HEK293 (cell line): ENCODE results near the gene GRAMD4.

Source experiments
- ATF2 ChIP-seq: fragments of 450-650 bp; formaldehyde crosslinking; IDR thresholded peaks from 2 replicates; pipeline ENCODE4 v1.5.1; 2016; ENCODE audit warnings: missing biosample characterization, missing genetic modification characterization, low read depth
- CTCF ChIP-seq: fragments of 450-650 bp; formaldehyde crosslinking; IDR thresholded peaks from 2 replicates; pipeline ENCODE4 v1.5.1; 2016; ENCODE audit warnings: missing biosample characterization, missing genetic modification characterization
- HOXD13 ChIP-seq: sonication (generic); formaldehyde crosslinking; IDR thresholded peaks from 2 replicates; pipeline ENCODE4 v1.8.0; 2022; ENCODE audit warnings: missing genetic modification reagents, borderline replicate concordance
- KLF1 ChIP-seq: fragments of 450-650 bp; formaldehyde crosslinking; IDR thresholded peaks from 2 replicates; pipeline ENCODE4 v1.5.1; 2016; ENCODE audit warnings: missing biosample characterization, missing genetic modification characterization
- YY1 ChIP-seq: fragments of 450-650 bp; formaldehyde crosslinking; IDR thresholded peaks from 2 replicates; pipeline ENCODE4 v1.5.1; 2018; ENCODE audit warnings: missing biosample characterization, missing genetic modification characterization
- ZFP41 ChIP-seq: fragments of 450-650 bp; formaldehyde crosslinking; IDR thresholded peaks from 2 replicates; pipeline ENCODE4 v1.5.1; 2016; ENCODE audit warnings: missing biosample characterization, missing genetic modification characterization, borderline replicate concordance
- ZNF121 ChIP-seq: fragments of 450-650 bp; formaldehyde crosslinking; IDR thresholded peaks from 2 replicates; pipeline ENCODE4 v1.5.1; 2016; ENCODE audit warnings: missing biosample characterization, missing genetic modification characterization
- ZNF174 ChIP-seq: fragments of 450-650 bp; formaldehyde crosslinking; IDR thresholded peaks from 2 replicates; pipeline ENCODE4 v1.5.0; 2017; ENCODE audit warnings: missing biosample characterization, mild to moderate bottlenecking, missing genetic modification characterization
- ZNF280D ChIP-seq: fragments of 450-650 bp; formaldehyde crosslinking; IDR thresholded peaks from 2 replicates; pipeline ENCODE4 v1.5.1; 2016; ENCODE audit warnings: missing biosample characterization, missing genetic modification characterization
- ZNF341 ChIP-seq: fragments of 450-650 bp; formaldehyde crosslinking; IDR thresholded peaks from 2 replicates; pipeline ENCODE4; 2016; ENCODE audit warnings: low read depth, missing biosample characterization, missing genetic modification characterization
- ZNF76 ChIP-seq: fragments of 450-650 bp; formaldehyde crosslinking; IDR thresholded peaks from 2 replicates; pipeline ENCODE4; 2016; ENCODE audit warnings: low read depth, missing biosample characterization, missing genetic modification characterization, borderline replicate concordance
- ZNF777 ChIP-seq: fragments of 450-650 bp; formaldehyde crosslinking; IDR thresholded peaks from 2 replicates; pipeline ENCODE4 v1.5.1; 2017; ENCODE audit warnings: missing biosample characterization, missing genetic modification characterization, borderline replicate concordance

- TF ChIP-seq ATF2 (no peak), ZNF121 (no peak), HOXD13 (CRISPR knock-in tag) (no peak), KLF1 (no peak), YY1 (tag by site-specific recombination) (no peak), ZNF341 (no peak), ZNF174 (tag by site-specific recombination) (no peak), ZNF76 (tag by site-specific recombination) (no peak), CTCF (no peak), ZNF777 (tag by site-specific recombination) (no peak), ZNF280D (no peak), ZFP41 (tag by site-specific recombination) (no peak)
Observed at GRCh38 chr22:46626911-46627805, 7.0 kb downstream of the GRAMD4 start.
